NCI-H128 (cell line): ENCODE data around the gene TPP2.
A peak's percentile ranks its signal among the peaks of the same experiment; 100 is the strongest.

Source experiments
- DNase-seq: peaks from one replicate; lab custom pipeline; 2025; ENCODE audit not compliant: unreplicated experiment; lab: John Stamatoyannopoulos, UW

TPP2 gene

DNA sequence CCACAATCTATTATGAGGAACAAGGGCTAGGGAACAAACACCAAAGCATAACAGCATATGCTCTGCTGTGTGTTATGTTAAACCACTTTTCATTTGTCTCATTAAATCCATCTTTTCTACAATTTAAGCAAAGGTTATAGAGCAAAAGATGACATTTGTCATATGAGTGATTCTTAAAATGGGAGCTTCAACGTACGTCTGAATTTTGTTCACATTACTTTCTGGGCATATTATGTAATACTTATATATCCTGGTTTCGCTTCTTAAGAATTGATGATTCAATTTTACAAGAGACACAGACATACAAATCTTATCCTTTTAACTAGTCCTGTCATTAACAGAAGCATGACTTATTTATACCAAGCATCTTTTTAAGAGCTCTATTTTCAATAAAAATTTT, 3.3 kb upstream of the TPP2 start:
- DNase-seq: no peak

DNA sequence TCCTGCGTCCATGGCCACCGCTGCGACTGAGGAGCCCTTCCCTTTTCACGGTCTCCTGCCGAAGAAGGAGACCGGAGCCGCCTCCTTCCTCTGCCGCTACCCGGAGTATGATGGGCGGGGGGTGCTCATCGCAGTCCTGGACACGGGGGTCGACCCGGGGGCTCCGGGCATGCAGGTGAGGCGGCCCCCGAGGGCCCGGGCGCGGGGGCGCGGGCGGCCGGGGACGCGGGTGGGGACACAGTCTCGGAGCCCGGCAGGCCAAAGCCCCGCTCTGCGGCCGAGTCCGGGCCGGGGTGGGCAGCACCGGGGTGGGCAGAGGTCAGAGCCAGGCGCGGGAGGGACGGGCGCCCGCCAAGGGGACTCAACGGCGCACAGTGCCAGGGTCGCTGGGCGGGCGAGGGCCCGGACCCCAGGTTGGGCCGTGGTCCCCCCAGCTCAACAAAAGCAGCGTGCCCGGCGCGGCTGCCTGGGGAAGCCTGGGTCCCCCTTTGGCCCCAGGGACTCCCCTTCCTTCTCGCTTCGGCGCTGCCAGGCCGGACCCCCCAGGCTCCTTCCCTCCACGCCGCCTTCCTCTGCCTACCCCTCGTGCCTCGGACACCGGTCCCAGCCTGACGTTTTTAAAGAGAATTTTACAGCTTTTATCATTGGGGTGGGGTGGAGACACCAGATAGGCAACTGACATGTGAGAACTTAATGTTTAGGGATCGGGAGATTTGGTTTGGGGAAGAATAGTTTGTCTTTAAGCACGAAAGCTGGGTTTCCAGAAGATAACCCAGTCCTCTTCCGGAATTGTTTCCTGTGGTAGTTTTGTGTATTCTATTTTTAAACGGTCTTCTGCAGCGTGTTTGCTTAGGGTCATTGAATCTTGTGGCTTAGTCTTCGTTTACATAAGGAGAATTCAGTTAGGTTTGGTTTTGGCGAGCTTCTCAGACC, 509 bp downstream of the TPP2 start:
- no peak for DNase-seq

DNA sequence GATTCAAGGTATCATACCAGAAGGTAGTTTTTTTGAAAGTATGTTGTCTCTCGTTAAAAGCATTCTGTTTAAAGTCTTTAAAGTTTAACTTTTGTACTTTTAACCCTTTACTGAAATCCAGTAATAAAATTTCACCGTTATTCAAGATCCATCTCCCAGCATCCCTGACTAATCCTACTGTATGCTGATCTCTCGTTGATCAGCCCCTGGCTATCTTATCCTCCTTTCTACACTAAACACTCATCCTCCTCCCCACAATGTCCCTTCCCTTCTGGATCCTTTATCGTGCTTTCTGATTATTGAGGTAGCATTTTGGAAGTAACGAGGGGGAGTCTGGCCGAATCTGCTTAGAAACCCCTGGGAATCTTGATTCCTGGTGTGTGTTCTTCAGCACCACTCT, 1.3 kb downstream of the TPP2 start:
- DNase-seq: no peak

DNA sequence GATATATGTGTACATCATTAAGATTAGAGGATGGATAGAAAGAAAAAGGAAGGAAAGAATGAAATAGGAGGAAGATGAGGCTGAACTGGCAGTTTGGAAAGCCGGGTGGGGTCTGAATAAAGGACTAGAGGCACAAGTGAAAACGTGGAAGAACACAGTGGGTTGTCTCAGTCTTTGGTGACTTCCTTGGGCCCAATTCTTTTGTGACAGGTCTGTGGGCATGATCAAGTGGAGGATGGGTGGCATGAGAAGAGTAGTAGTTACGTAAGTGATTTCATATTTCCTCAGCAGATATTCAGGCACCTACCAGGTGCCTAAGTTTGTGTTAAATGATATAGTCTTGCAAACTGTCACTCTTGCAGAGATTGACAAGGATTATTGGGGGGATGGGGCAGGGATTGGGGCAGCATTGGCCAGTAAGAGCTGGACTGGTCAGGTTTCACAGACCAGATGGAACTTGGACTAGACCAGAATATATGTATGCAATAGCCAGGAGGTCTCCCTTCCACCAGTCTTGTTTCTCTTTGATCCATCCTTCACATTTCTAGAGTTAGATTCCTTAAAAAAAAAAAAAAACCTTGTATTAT, 2.7 kb downstream of the TPP2 start:
- DNase-seq: no peak

DNA sequence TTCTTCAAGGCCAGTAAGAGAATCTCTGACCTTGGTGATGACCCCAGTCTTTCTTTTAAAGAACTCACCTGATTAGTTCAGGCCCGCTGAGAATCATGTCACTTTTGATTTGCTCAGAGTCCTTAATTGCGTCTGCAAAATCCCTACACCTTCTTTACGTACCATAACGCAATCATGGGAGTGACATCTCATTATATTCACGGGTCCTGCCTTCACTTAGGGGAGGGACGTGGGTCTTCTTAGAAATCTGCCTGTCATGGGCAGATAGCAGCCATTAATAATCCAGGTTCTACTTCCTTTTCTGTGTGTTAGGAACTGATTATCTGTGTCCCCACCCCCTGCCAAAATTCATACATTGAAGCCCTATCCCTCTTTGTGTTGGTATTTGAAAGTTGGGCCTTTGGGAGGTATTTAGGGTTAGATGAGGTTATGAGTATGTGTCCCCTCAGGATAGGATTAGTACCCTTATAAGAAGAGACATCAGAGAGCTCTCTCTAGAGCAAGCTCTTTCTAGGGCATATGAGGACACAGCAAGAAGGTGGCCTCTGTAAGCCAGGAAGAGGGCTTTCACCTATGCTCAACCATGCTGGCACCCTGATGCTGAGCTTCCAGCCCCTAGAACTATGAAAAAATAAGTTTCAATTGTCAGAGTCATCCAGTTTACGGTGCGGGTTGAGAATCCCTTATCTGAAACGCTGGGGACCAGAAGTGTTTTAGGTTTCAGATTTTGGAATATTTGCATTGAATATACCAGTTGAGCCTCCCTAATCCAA, 9.9 kb downstream of the TPP2 start:
- DNase-seq: no peak

- no peak for DNase-seq
These were observed 12.2 kb downstream of the TPP2 start for GRCh38 chr13:102608974-102609373.

DNA sequence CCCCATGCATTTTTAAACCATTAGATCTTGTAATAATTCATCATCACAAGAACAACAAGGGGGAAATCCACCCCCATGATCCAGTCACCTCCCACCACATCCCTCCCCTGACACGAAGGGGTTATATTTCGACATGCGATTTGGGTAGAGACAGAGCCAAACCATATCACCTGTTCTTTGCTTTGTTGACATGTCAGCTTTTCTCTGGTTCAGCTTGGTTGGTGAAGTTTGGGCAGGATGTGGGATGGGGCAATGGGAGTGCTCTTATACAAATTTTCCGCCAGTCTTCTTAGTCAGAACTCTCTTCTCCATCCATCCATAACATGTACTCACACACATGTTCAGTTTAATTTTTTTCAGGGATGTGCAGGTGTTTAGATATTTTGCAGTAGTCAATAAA, 12.9 kb downstream of the TPP2 start:
- DNase-seq: no peak

DNA sequence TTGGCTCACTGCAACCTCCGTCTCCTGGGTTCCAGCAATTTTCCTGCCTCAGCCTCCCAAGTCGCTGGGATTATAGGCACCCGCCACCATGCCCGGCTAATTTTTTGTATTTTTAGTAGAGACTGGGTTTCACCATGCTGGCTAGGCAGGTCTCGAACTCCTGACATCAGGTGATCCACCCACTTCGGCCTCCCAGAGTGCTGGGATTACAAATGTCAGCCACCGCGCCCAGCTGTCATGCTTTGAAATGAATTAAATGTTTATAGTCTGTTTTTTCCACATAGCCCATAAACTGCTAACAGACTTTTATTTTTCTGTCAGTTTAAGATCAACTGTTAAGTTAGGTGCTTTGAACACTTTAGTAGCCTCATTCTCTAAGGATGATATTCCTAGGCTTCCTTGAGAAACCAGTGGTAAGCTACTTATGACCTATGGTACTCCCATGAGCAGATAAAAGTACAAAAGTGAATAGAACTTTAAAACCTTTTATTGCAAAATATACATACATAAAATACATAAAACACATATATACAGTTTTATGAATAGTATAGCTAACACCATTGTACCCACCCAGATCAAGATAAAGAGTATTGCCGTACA, 13.6 kb downstream of the TPP2 start:
- no peak for DNase-seq

DNA sequence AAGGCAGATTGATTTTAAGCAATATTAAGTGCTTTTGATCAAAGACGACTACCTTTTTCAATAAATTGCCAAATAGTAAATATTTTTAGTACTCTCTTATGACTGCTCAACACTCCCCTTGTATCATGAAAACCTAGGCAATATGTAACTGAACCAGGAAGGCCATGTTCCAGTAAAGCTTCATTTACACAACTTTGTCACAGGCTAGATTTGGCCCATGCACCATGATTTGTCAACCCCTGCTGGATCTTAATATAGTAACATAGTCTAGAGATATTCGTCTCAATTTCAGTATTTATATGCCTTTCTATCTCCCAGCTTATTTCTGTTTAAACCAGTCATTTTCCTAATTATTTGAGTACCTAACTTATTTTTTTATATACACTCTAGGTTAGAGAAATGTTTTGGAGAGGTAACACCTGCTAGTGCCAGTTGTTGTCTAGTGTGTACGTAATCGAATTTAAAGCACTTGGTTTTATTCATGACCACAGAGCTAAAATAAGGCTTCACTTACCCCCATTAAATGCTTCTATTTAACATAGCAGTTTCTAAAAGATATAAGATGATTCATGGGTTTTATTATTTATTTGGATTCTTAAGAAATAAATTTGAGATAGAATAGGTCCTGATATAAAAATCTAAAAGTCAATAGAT, 21.0 kb downstream of the TPP2 start:
- no peak for DNase-seq

GRCh38 chr13:102620516-102620915, 23.7 kb downstream of the TPP2 start:
- DNase-seq: no peak

GRCh38 chr13:102626928-102627327, 30.1 kb downstream of the TPP2 start:
- no peak for DNase-seq

- no peak for DNase-seq
These were observed 31.8 kb downstream of the TPP2 start for GRCh38 chr13:102628559-102628958.

DNA sequence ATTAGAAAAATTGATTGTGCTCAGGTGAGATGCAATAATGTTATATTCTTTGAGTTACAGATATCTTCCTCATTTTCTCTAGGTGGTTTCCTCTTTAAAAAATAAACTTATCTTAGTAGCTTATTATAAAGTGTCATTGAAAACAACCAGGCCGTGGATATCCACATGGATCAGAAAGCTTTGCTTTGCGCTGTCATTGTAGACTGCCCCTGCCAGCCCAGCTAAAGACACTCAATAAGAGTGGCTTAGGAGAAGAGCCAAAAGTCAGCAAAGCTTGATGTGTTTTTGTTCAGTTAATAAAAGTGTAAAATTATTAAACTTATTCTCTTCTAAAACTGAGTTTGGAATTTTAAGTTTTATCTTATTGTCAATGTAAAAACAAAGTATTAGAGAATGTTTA, 34.4 kb downstream of the TPP2 start:
- no peak for DNase-seq

DNA sequence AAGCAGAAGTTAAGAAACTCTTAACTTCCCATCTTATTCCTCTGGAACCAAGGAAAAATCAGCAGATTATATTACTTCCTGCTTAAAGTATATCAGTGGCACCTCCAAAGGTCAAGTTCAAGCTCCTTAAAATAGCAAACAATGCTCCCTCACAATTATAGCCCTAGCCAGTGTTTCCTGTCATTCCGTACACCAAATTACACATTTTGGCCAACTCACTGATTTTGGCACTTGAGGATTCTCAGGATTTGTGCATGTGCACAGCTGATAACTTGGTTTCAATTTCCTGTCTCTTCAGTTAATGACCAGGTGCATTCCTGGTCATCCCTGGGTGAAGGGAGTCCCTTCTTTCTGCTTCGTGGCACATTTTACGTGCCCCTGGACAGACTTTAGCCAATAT, 42.0 kb downstream of the TPP2 start:
- DNase-seq: no peak

- DNase-seq: no peak
These were observed 45.2 kb downstream of the TPP2 start for GRCh38 chr13:102642029-102642428.

GRCh38 chr13:102642475-102642874, 45.7 kb downstream of the TPP2 start:
- DNase-seq: peak; percentile 75

GRCh38 chr13:102643656-102644055, 46.9 kb downstream of the TPP2 start:
- no peak for DNase-seq

GRCh38 chr13:102645701-102646100, 48.9 kb downstream of the TPP2 start:
- no peak for DNase-seq

DNA sequence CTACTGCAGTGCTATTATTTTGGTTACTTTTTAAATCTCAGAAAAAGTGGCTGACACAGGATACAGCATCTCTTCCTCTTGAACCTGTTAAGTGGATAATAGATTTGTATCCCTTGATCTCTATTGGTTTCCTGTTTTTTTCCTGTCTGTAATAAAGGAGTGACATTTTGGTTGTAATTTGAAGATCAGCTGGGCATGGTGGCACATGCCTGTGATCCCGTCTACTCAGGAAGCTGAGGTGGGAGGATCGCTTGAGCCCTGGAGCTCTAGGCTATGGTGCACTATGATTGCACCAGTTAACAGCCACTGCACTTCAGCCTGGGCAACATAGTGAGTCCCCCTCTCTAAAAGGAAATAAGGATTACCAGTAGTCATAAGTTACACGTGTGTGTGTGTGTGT, 51.3 kb downstream of the TPP2 start:
- peak; percentile 10 for DNase-seq

DNA sequence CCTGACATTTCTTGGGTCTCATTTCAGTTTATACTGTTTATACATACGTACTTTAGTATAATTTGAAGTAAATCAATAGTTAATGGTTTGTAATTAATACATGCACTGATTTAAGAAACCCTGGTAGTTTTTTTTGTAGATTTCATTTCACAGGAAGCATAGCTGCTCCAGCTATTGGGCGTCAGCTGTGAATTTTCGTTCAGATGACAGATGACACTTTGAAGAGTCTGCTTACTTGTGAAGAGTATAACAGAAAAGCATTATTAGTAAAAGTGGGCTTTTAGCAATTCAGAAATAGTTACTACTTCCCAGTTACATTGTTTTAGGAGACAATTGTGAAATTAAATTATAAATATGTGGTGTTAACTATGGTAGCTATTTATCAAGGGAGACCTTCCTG, 53.7 kb downstream of the TPP2 start:
- DNase-seq: no peak

DNA sequence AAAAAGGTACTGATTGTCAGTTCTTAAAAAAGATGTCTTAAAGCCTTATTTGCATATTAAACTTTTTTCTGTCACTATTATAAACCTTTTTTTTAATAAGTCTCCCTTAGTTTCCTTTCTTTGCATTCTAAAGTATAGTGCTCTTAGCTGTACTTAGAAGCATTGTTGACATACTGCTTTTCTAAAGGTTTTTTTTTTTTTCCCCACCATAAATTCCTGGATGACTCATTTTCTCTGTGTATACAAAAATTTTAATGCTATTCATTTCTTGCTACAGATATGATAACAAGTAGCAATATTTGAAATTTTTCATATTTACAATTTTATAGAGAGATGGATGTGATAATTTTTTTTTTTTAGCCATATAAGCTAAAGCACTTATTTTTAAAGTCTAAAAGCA, 54.6 kb downstream of the TPP2 start:
- DNase-seq: no peak
